NCI-H2171 treated with DMSO at 0.1 percent for 48 hours (cell line): Measurements from ENCODE around the gene SNRPD2.
"Not testable (repeated sequence)": the region's sequence is repeated elsewhere in the genome, so short reads cannot be mapped to it uniquely, and the experiment has no call there.

ENCODE experiments used
- DNase-seq: peaks from one replicate; lab custom pipeline; 2025; lab: John Stamatoyannopoulos, UW

SNRPD2 gene

GRCh38 chr19:45691516-45692186 is at the start of gene SNRPD2:
Gene SNRPD2, minus strand, starts transcription at chr19:45691953. Its CDS starts 65 bp downstream, at chr19:45691888.
- peak; percentile 95 for DNase-seq

DNA sequence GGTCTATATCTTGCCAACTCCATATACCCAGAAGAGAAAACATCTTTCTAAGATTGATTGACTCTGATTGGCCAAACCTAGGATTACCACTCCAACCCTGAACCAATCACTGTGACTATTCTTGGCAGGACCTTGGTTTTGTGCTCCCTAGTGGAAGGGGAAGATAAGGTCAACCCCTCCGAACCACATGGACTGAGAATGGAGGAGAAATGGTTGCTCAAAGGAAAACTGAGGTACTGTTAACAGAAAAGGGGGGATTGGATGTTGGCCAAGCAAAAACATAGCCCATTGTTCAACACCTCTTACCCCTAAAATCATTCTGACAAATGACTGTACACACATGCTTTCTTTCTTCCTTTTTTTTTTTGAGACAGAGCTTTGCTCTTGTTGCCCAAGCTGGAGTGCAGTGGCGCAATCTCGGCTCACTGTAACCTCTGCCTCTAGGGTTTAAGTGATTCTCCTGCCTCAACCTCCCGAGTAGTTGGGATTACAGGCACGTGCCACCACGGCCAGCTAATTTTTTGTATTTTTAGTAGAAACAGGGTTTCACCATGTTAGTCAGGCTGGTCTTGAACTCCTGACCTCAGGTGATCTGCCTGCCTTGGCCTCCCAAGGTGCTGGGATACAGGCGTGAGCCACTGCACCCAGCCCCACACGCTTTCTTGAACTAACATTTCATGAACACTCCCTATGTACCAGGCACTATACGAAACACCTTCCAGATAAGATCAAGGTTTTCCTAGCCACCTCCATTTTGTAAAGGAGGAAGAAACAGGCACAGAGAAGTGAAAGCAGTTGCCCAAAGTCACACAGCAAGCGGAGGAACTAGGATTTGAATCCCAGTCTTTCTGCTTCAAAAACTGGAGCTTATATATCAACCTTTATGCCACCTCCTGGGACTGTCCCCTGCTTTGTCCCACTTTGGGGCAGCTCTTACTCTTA is 48.0 kb upstream of the SNRPD2 start:
- no peak for DNase-seq

DNA sequence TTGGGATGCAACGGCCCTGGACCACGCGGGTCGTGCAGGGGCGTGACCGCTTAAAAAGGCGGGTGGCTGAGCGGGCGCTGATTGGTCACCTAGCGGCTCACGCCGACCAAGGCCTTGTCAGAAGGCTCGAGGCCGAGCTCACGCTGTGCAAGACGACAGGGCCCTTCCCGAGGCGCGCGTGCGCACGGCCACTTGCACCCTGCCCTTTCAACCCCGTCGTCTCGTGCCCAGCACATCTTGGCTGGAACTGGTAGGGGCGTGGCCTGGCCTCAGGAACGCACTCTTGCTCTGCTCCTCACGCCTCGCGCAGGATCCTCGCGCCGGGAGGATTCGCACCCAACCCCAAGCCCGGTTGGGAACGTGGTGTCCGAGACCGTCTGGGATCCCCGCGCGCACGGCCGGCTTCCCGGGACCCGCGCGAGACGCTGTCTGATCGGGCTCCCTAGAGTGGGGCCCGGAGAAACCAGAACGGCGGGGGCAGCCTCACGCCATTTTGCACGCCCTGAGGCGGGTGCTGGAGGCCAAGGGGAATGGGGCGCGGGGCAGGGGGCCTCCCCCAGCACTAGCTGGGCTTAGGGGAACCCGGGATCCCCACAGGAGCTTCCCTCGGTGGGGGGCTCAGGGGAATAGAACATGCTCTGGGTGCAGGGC is 41.5 kb upstream of the SNRPD2 start, which contains the start of gene MEIOSIN:
Gene MEIOSIN, plus strand, starts transcription at position 280 of the 651 bp plus-strand sequence. CDS start 1,938 bp downstream, outside the sequence.
- no peak for DNase-seq

- DNase-seq: peak; percentile 99
Observed at GRCh38 chr19:45730368-45731288, 38.9 kb upstream of the SNRPD2 start, which contains the start of gene FBXO46. Gene FBXO46, minus strand, starts transcription at chr19:45730896. Its CDS starts 17,401 bp downstream, at chr19:45713495.

- no peak for DNase-seq
Observed at GRCh38 chr19:45729800-45730290, 38.1 kb upstream of the SNRPD2 start.

GRCh38 chr19:45728683-45729082 is 36.9 kb upstream of the SNRPD2 start:
- DNase-seq: not testable (repeated sequence)

DNA sequence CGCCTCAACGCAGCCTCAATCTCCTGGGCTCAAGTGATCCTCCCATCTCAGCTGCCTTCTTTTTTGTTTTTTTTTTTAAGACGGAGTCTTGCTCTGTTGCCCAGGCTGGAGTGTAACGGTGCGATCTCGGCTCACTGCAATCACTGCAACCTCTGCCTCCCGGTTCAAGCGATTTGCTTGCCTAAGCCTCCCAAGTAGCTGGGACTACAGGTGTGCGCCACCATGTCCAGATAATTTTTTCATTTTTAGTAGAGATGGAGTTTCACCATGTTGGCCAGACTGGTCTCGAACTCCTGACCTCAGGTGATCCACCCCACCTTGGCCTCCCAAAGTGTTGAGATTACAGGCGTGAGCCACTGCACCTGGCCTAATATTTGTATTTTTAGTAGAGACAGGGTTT is 28.3 kb upstream of the SNRPD2 start:
- DNase-seq: not testable (repeated sequence)

DNA sequence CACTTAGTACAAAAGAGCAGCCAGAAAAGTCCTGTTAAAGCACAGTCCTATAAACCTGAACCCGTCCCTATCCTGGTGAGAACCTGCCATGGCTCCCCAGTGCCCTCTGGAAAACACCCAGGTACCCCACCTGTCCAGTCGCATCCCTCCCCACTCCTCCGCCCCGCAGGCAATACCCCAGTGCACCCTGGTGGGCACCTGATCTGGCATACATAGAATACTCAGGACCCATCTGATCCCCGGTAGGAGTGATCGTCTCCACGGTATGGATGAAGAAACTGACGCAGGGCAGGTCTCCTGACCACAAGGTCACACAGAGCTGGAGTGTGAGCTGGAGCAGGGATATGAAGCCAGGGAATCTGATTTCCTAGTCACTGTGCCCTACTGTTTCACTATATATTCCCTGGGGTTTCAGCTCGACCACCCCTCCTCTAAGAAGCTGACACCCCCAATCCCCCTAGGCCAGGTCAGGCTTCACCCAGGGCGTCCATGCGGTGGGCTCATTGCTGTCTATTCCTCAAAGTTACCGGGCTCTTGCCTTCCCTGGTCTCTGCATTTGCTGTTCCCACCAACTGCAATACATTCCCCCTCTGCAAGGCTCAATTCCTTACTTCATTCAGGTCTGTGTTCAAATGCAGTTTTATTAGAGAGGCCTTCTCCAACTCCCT is 26.4 kb upstream of the SNRPD2 start:
- no peak for DNase-seq

DNA sequence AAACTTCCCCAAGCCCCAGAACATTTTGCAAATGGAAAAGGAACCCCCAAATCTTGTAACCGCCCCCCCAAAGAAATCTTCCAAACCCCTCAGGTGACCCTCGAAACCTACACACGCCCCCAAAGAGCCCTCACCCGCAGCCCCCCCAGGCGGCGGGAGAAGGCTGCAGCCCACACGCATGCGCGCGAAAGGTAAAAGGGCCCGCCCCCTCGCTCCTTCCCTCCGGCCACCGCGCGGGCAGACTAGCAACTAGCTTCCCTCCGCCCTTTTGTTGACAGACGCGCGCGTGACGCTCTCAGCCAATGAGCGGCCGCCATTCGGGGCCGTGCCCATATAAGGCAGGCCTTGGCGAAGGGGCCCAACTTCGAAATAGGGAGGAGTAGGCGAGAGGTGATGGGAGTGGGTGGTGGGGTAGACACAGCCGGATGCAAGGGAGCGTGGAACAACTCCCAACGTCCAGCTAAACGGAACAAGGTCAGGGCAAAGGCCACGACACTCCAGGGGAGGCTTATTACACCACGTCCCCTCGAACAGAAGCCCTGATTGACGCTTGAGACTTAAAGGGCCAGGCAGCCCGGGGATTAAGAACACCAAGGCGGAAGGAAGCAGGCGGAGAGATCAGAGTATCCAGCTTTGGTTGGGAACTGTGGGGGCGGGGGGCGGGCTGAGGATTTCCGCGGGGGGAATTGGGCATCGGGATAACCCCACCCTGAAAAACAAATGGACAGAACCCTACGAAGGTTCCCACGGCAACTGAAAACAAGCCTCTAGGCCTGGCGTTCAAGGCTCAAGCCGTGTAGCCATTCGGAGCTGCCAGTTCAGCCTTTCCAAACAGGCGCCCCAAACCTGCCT is 25.6 kb upstream of the SNRPD2 start:
- DNase-seq: peak; percentile 99

DNA sequence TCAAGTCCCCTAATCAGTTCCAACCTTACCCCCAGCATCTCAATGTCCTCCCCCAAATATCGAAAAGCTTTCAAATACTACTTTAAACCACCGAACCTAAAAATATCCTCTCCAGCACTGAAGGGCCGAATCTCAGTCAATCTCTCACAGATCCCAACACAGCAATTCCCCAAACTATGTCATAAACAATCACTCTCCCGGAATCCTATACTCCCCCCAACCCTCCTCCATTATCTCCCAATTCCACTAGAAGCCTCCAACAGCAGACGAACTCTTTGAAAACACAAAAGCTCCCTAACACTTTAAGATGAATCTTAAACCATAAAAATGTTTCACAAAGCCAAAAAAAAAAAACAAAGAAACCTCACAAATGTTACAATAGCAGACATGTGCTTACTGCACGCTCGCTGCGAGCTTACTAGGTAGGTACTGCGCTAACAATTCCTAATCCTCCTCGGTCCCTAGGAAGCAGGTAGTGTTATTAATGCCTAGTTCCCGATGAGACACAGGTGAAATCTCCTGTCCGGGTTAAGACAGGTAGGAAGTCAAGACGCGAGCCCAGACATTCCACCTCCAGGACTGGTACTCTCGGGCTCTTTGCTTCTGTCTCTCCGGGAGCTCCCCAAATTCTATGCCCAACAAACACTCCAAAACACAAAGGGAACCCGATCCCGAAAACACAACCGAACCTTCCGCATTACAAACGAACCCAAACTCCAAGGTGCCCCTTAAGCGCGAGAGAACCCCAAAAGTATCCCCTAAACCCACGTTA is 24.8 kb upstream of the SNRPD2 start:
- peak; percentile 45 for DNase-seq

DNA sequence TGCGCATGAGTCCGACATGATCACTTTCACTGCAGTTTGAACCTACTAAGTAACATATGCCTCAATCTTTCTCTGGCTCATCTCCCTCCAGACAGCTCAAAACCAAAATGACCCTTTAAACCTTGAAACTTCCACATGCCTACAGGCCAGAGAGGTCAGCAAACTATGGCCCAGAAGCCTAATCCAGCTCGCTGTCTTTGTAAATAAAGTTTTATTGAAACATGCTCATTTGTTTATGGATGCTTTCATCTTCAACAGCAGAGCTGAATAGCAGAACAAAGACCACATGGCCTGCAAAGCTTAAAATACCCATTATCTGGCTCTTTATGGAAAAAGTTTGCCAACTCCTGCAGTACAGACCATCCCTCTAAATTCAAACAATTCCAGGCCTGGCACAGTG is 23.4 kb upstream of the SNRPD2 start:
- no peak for DNase-seq

GRCh38 chr19:45713141-45713540 is 21.4 kb upstream of the SNRPD2 start:
- no peak for DNase-seq

GRCh38 chr19:45712699-45713067 is 20.9 kb upstream of the SNRPD2 start:
- DNase-seq: no peak

GRCh38 chr19:45711851-45712698 is 20.3 kb upstream of the SNRPD2 start:
- no peak for DNase-seq

- no peak for DNase-seq
Observed at GRCh38 chr19:45710356-45711130, 18.8 kb upstream of the SNRPD2 start.

DNA sequence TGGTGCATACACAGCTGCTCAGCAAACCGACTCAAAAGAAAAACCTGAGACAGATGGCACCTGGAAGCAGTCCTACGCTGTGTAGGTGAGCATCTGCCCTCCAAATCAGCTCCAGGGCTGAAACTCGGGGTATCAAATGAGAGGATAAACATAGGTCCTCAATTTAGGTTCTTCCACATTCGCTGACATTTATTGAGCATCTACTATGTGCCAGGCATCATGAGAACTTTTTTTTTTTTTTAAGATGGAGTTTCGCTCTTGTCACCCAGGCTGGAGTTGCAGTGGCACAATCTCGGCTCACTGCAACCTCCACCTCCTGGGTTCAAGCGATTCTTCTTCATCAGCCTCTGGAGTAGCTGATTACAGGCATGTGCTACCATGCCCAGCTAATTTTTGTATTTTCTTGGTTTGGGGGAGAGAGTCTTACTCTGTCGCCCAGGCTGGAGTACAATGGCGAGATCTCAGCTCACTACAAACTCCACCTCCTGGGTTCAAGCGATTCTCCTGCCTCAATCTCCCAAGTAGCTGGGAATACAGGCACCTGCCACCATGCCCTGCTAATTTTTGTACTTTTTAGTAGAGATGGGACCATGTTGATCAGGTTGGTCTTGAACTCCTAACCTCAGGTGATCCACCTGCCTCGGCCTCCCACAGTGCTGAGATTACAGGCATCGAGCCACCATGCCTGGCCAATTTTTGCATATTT is 14.1 kb upstream of the SNRPD2 start:
- peak; percentile 65 for DNase-seq
